NCI-H446 treated with DMSO at 0.1 percent for 48 hours (cell line): ENCODE measurements around the gene GOLGA8N.
"Not testable (repeated sequence)": the region's sequence is repeated elsewhere in the genome, so short reads cannot be mapped to it uniquely, and the experiment has no call there.

Source experiments
- DNase-seq: peaks from one replicate; lab custom pipeline; 2025; lab: John Stamatoyannopoulos, UW

The GOLGA8N gene

GRCh38 chr15:32593151-32593550 lies at the start of gene GOLGA8N:
GOLGA8N (plus strand) TSS chr15:32593456.
- not testable (repeated sequence) for DNase-seq

GRCh38 chr15:32543456-32543855 lies 49.8 kb upstream of the GOLGA8N start:
- DNase-seq: not testable (repeated sequence)

- DNase-seq: not testable (repeated sequence)
Observed at GRCh38 chr15:32545129-32545528, 48.1 kb upstream of the GOLGA8N start.

- not testable (repeated sequence) for DNase-seq
Observed at GRCh38 chr15:32554587-32554986, 38.7 kb upstream of the GOLGA8N start.

GRCh38 chr15:32562198-32562597 lies 31.1 kb upstream of the GOLGA8N start:
- not testable (repeated sequence) for DNase-seq

- DNase-seq: not testable (repeated sequence)
Observed at GRCh38 chr15:32568988-32569387, 24.3 kb upstream of the GOLGA8N start.

- DNase-seq: not testable (repeated sequence)
Observed at GRCh38 chr15:32578482-32578881, 14.8 kb upstream of the GOLGA8N start.

GRCh38 chr15:32585844-32586243 lies 7.4 kb upstream of the GOLGA8N start:
- DNase-seq: not testable (repeated sequence)

GRCh38 chr15:32609518-32609917 lies 16.3 kb downstream of the GOLGA8N start:
- not testable (repeated sequence) for DNase-seq

GRCh38 chr15:32610719-32611118 lies 17.5 kb downstream of the GOLGA8N start:
- DNase-seq: not testable (repeated sequence)

- not testable (repeated sequence) for DNase-seq
Observed at GRCh38 chr15:32614712-32615050, 21.4 kb downstream of the GOLGA8N start.

GRCh38 chr15:32615051-32615870 lies 22.0 kb downstream of the GOLGA8N start, which contains the start of gene ARHGAP11A:
ARHGAP11A (plus strand) TSS chr15:32615504; CDS start chr15:32616212, 708 bp downstream.
- DNase-seq: not testable (repeated sequence)

GRCh38 chr15:32615871-32616426 lies 22.7 kb downstream of the GOLGA8N start:
- not testable (repeated sequence) for DNase-seq

- no peak for DNase-seq
Observed at GRCh38 chr15:32636410-32636809, 43.2 kb downstream of the GOLGA8N start.

GRCh38 chr15:32636908-32637567 lies 43.8 kb downstream of the GOLGA8N start:
- no peak for DNase-seq

GRCh38 chr15:32637704-32638103 lies 44.4 kb downstream of the GOLGA8N start:
- no peak for DNase-seq

- no peak for DNase-seq
Observed at GRCh38 chr15:32641517-32642059, 48.3 kb downstream of the GOLGA8N start, which contains the start of gene SCG5. SCG5 (plus strand) TSS chr15:32641710; CDS start chr15:32643593, 1,883 bp downstream.

- DNase-seq: no peak
Observed at GRCh38 chr15:32642667-32643435, 49.6 kb downstream of the GOLGA8N start.

- no peak for DNase-seq
Observed at GRCh38 chr15:32643907-32644445, 50.7 kb downstream of the GOLGA8N start.

GRCh38 chr15:32646291-32646690 lies 53.0 kb downstream of the GOLGA8N start:
- no peak for DNase-seq

GRCh38 chr15:32649342-32649741 lies 56.1 kb downstream of the GOLGA8N start:
- no peak for DNase-seq
